Sigmoid colon (tissue), 3 donors: ENCODE measurements around the gene TYMS.

Experiments used
- CTCF ChIP-seq, 4 experiments: fragments of 450-650 bp in 3 of 4; fragments of 200-600 bp in 1 of 4; IDR thresholded peaks; one replicate each; pipeline ENCODE4 v1.5.1; 2016 to 2019; ENCODE audit warnings: antibody characterized with exemption in 4 of 4, mild to moderate bottlenecking in 3 of 4, moderate library complexity in 2 of 4
- POLR2A ChIP-seq, 2 donors: fragments of 450-650 bp; IDR thresholded peaks; one replicate each; pipeline ENCODE4 v1.6.1; 2016; ENCODE audit warnings: antibody characterized with exemption in 2 of 2, mild to moderate bottlenecking in 2 of 2, moderate library complexity in 2 of 2

- TF ChIP-seq CTCF (IDR thresholded peaks at IDR 0.05) (no peak), POLR2A (IDR thresholded peaks at IDR 0.05) (no peak)
Measured at GRCh38 chr18:621291-622043, 36.0 kb upstream of the TYMS start.
